Endothelial cell of umbilical vein (primary cell): Measurements from ENCODE around the gene COL8A1. TPM values are rescaled to one million over a fixed set of nuclear protein-coding genes. Genes with fewer than 3 reads are reported as not detected.

Source experiments
- BruUV-seq: library from RNA; stranded (reverse); fragments of 400-500 nt; replicated peaks from 2 replicates; lab custom pipeline; 2021; lab: Mats Ljungman, UMichigan
- CTCF ChIA-PET: fragments of 300-600, 350-600 bp; sonication (Branson Sonifier 250); formaldehyde crosslinking; loops from one replicate; lab custom pipeline; 2021; ENCODE audit warnings: antibody characterized with exemption, inconsistent platforms; lab: Charles Lee
- POLR2A ChIA-PET: fragments of 300-600, 350-600 bp; sonication (Branson Sonifier 250); formaldehyde crosslinking; loops from one replicate; lab custom pipeline; 2021; ENCODE audit warnings: antibody characterized with exemption, inconsistent platforms; lab: Charles Lee
- DNase-seq: peaks from one replicate; pipeline ENCODE4 v3.0.0-alpha.2; 2011; ENCODE audit warnings: low read depth, low spot score
- FAIRE-seq: peaks from 2 replicates; lab custom pipeline; 2011; peaks lifted over from hg19 to GRCh38; lab: Jason Lieb, UNC
- H2AFZ ChIP-seq: 2 replicates; pipeline ENCODE4 v1.6.0; 2012; ENCODE audit warnings: low read depth, low read length, control low read depth, inconsistent platforms
- H3K27ac ChIP-seq: 2 replicates; pipeline ENCODE4 v1.5.1; 2011; ENCODE audit warnings: low read depth, mild to moderate bottlenecking, control low read depth, low read length, moderate library complexity; ENCODE audit not compliant: insufficient read depth
- H3K27me3 ChIP-seq, 2 experiments: 2 replicates each; pipeline versions ENCODE4 v1.6.0 to v1.6.1; 2011; ENCODE audit warnings: low read length in 2 of 2, mixed read lengths in 1 of 2; ENCODE audit not compliant: control insufficient read depth in 2 of 2, insufficient read depth in 2 of 2
- H3K36me3 ChIP-seq, 2 experiments: 2 replicates in 1 of 2; 3 replicates in 1 of 2; pipeline ENCODE4 v1.5.1; 2011; ENCODE audit warnings: low read length in 2 of 2, mild to moderate bottlenecking in 1 of 2, moderate library complexity in 1 of 2; ENCODE audit not compliant: control insufficient read depth in 2 of 2, insufficient read depth in 2 of 2; ENCODE audit errors: extremely low read depth in 1 of 2
- H3K4me1 ChIP-seq: 3 replicates; pipeline ENCODE4 v1.5.1; 2011; ENCODE audit warnings: mild to moderate bottlenecking, low read length; ENCODE audit not compliant: control insufficient read depth, insufficient read depth; ENCODE audit errors: extremely low read depth
- H3K4me2 ChIP-seq: 2 replicates; pipeline ENCODE4 v1.6.1; 2011; ENCODE audit warnings: low read length, control low read depth, mixed read lengths; ENCODE audit not compliant: insufficient read depth
- H3K4me3 ChIP-seq, 3 experiments: fragments of 200-600 bp in 1 of 3; sonication (generic), shearing (Covaris generic) in 1 of 3; replicated peaks in 1 of 3; 2 replicates each; pipeline ENCODE4 v1.5.1; 2011 to 2016; ENCODE audit warnings: control low read depth in 3 of 3, low read length in 3 of 3, mild to moderate bottlenecking in 2 of 3, inconsistent platforms in 1 of 3, low read depth in 1 of 3, moderate library complexity in 1 of 3; ENCODE audit not compliant: insufficient read depth in 1 of 3
- H3K79me2 ChIP-seq: 2 replicates; pipeline ENCODE4 v1.6.0; 2012; ENCODE audit warnings: low read length, inconsistent platforms; ENCODE audit not compliant: control insufficient read depth, insufficient read depth
- H3K9ac ChIP-seq: replicated peaks from 2 replicates; pipeline ENCODE3; 2011; ENCODE audit warnings: low read length, control low read depth; ENCODE audit not compliant: insufficient read depth; ENCODE audit errors: extremely low read depth
- H3K9me1 ChIP-seq: replicated peaks from 3 replicates; pipeline ENCODE4 v1.6.0; 2011; ENCODE audit warnings: mild to moderate bottlenecking, low read length; ENCODE audit not compliant: control insufficient read depth, insufficient read depth; ENCODE audit errors: extremely low read depth
- H3K9me3 ChIP-seq: replicated peaks from 2 replicates; pipeline ENCODE4 v1.5.1; 2012; ENCODE audit warnings: low read length, inconsistent platforms; ENCODE audit not compliant: control insufficient read depth, insufficient read depth
- H4K20me1 ChIP-seq: replicated peaks from 2 replicates; pipeline ENCODE3; 2011; ENCODE audit warnings: mild to moderate bottlenecking, low read length; ENCODE audit not compliant: control insufficient read depth, insufficient read depth; ENCODE audit errors: extremely low read depth
- EZH2 ChIP-seq: IDR thresholded peaks from 2 replicates; pipeline ENCODE4 v1.6.1; 2012; ENCODE audit warnings: borderline replicate concordance, low read depth, mild to moderate bottlenecking, moderate library complexity, low read length, inconsistent platforms; ENCODE audit not compliant: severe bottlenecking
- FOS ChIP-seq: IDR thresholded peaks from 2 replicates; pipeline ENCODE4 v1.6.1; 2011; ENCODE audit warnings: mild to moderate bottlenecking, low read length, moderate library complexity, borderline replicate concordance; ENCODE audit not compliant: insufficient read depth
- GATA2 ChIP-seq: IDR thresholded peaks from 2 replicates; pipeline ENCODE4 v1.7.0; 2011; ENCODE audit warnings: low read depth, mild to moderate bottlenecking, moderate library complexity, mixed read lengths, low read length; ENCODE audit not compliant: insufficient read length, insufficient read depth
- JUN ChIP-seq: IDR thresholded peaks from 2 replicates; pipeline ENCODE4 v1.6.1; 2011; ENCODE audit warnings: borderline replicate concordance, low read depth; ENCODE audit not compliant: insufficient read length, insufficient read depth
- MYC ChIP-seq: IDR thresholded peaks from one replicate; pipeline ENCODE4 v1.6.1; 2011; ENCODE audit warnings: mild to moderate bottlenecking, low read depth, low read length
- POLR2A ChIP-seq: IDR thresholded peaks from 2 replicates; pipeline ENCODE4 v1.6.1; 2012; ENCODE audit warnings: low read depth, mild to moderate bottlenecking, control low read depth, low read length
- POLR2AphosphoS5 ChIP-seq: IDR thresholded peaks from 2 replicates; pipeline ENCODE4 v1.6.1; 2012; ENCODE audit warnings: low read depth, mild to moderate bottlenecking, control low read depth, low read length, moderate library complexity; ENCODE audit not compliant: insufficient read depth
- dilution Hi-C: fragments of 300-500 bp; cut with MboI; formaldehyde crosslinking; loops from one replicate; pipeline ENCODE4 v1.15.0; 2019; ENCODE audit warnings: low sequenced_read_pairs; ENCODE audit not compliant: extremely low pct_ligation_motif_present
- intact Hi-C: fragments of 100-400 bp; cut with micrococcal nuclease; formaldehyde crosslinking; loops from one replicate; pipeline ENCODE4 v1.10.0; 2022
- polyA plus RNA-seq, 4 experiments: library from polyadenylated mRNA; depleted of rRNA in 3 of 4; stranded (reverse) in 3 of 4; unstranded in 1 of 4; fragments of >200 nt; gene quantifications; 2 replicates each; pipeline versions ENCODE4 v1.2.1 to v1.2.3, GENCODE V29; 2011 to 2012; ENCODE audit warnings: missing spikeins in 1 of 4
- total RNA-seq: library from RNA; stranded (reverse); gene quantifications from 2 replicates; pipeline ENCODE4 v1.2.3, GENCODE V29; 2021
- TF ChIP-seq, protein P1 (sequence below), 2 donors: IDR thresholded peaks; 1 replicate in 1 of 2; 2 replicates in 1 of 2; pipeline ENCODE4 v1.5.1; 2011; ENCODE audit warnings: low read length in 2 of 2, mild to moderate bottlenecking in 2 of 2, moderate library complexity in 2 of 2, control low read depth in 1 of 2, inconsistent platforms in 1 of 2, low read depth in 1 of 2; ENCODE audit not compliant: insufficient read depth in 1 of 2; ENCODE audit errors: extremely low read depth in 1 of 2
- TF ChIP-seq, protein P2 (sequence below): IDR thresholded peaks from 2 replicates; pipeline ENCODE4 v1.6.1; 2011; ENCODE audit not compliant: insufficient read depth, insufficient read length

The COL8A1 gene
- total and polyA plus RNA-seq, 2 donors (not counting 3 experiments of a cell fraction or from before 2014, with no cell fraction given), result 358 to 634 TPM

DNA sequence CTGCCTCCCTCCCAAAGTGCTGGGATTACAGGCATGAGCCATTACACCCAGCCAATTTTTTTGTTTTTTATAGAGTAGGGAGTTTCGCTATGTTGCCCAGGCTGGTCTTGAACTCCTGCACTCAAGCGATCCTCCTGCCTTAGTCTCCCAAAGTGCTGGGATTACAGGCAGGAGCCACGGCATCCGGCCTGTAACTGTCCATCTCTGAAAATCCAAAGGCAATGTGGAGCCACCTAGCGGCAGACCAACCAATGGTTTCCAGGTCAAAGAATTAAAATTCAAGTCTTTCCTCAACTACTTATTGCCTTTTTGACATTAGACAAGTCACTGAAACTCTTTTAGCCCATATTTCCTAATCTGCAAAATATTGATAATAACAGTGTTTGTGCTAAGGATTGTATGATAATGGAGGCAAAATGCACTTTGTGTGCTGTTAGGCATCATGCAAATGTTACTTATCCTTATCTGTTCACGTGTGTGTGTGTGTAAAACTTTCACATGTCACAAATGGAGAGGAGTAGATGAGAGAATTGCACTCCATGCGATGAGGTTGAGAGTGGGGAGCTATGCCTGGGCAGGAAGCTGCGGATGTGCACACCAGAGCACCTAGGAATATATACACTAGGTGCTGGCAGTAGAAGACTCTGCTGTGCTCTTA, 48.7 kb downstream of the COL8A1 start:
- no peak overlapping the region for H3K27ac ChIP-seq
- no peaks in the 10 kb centered on the region for H3K27me3 ChIP-seq
- BruUV-seq, result no TSS peak
- H3K9me1 ChIP-seq, result no peaks in the 10 kb centered on the region
- CTCF ChIA-PET, result interaction anchor here (0.7 to 4.2 kb wide), 15 partner anchors 19 to 663 kb away, joined by 3 to 48 read pairs (median 4); no protein-coding TSS in a partner anchor
- intact Hi-C loops (loop anchor here (1.0 to 2.0 kb wide), 8 partner anchors 26 to 664 kb away; no protein-coding TSS in a partner anchor), dilution Hi-C loops (no loop called here)
- no peak overlapping the region for H3K4me3 ChIP-seq
- no peak for TF ChIP-seq MYC
- TF ChIP-seq POLR2A, result peak; percentile 4
- TF ChIP-seq, protein P1, sequence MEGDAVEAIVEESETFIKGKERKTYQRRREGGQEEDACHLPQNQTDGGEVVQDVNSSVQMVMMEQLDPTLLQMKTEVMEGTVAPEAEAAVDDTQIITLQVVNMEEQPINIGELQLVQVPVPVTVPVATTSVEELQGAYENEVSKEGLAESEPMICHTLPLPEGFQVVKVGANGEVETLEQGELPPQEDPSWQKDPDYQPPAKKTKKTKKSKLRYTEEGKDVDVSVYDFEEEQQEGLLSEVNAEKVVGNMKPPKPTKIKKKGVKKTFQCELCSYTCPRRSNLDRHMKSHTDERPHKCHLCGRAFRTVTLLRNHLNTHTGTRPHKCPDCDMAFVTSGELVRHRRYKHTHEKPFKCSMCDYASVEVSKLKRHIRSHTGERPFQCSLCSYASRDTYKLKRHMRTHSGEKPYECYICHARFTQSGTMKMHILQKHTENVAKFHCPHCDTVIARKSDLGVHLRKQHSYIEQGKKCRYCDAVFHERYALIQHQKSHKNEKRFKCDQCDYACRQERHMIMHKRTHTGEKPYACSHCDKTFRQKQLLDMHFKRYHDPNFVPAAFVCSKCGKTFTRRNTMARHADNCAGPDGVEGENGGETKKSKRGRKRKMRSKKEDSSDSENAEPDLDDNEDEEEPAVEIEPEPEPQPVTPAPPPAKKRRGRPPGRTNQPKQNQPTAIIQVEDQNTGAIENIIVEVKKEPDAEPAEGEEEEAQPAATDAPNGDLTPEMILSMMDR (IDR thresholded peaks at IDR 0.05; ENCODE audit: extremely low read depth in 1 of 2, insufficient read depth in 1 of 2, low read depth in 1 of 2, low read length in 2 of 2), result peak; percentile 54 to 55
- no peak overlapping the region for H3K4me2 ChIP-seq
- FAIRE-seq, result peak; percentile 80
- peaks cover 61% of the 10 kb centered on the region for H3K79me2 ChIP-seq
- H3K9me3 ChIP-seq, result no peaks in the 10 kb centered on the region
- H3K9ac ChIP-seq, result no peak overlapping the region
- peak; percentile 71 for DNase-seq
- H3K4me1 ChIP-seq, result peaks cover 11% of the 10 kb centered on the region
- POLR2A ChIA-PET, result no interaction called here
- peaks cover 10 to 20% of the 10 kb centered on the region in 2 experiments for H3K36me3 ChIP-seq
- H4K20me1 ChIP-seq, result peaks cover 2% of the 10 kb centered on the region
- no peak overlapping the region for H2AFZ ChIP-seq

- no peak overlapping the region for H3K4me3 ChIP-seq
- H3K4me1 ChIP-seq, result peaks cover 13% of the 10 kb centered on the region
- POLR2A ChIA-PET, result no interaction called here
- H3K79me2 ChIP-seq, result peaks cover 51% of the 10 kb centered on the region
- H4K20me1 ChIP-seq, result peaks cover 2% of the 10 kb centered on the region
- dilution Hi-C loops, result no loop called here
- no peaks in the 10 kb centered on the region for H3K9me1 ChIP-seq
- intact Hi-C loops, result no loop called here
- H3K9me3 ChIP-seq, result no peaks in the 10 kb centered on the region
- peaks cover 12 to 29% of the 10 kb centered on the region in 2 experiments for H3K36me3 ChIP-seq
- H3K9ac ChIP-seq, result no peak overlapping the region
- H3K27me3 ChIP-seq, result no peaks in the 10 kb centered on the region
- FAIRE-seq (no peak), DNase-seq (peak; percentile 50)
- CTCF ChIA-PET, result interaction anchor here (1.0 to 1.1 kb wide), 2 partner anchors 57 to 61 kb away, joined by 3 read pairs; no protein-coding TSS in a partner anchor
- H2AFZ ChIP-seq, result no peak overlapping the region
- BruUV-seq, result no TSS peak
- TF ChIP-seq JUN (no peak), FOS (no peak), POLR2A (no peak), MYC (no peak), POLR2AphosphoS5 (no peak), EZH2 (no peak), GATA2 (no peak)
- TF ChIP-seq, protein P1 (IDR thresholded peaks at IDR 0.05; ENCODE audit: extremely low read depth in 1 of 2, insufficient read depth in 1 of 2, low read depth in 1 of 2, low read length in 2 of 2), result no peak
- TF ChIP-seq, protein P2, sequence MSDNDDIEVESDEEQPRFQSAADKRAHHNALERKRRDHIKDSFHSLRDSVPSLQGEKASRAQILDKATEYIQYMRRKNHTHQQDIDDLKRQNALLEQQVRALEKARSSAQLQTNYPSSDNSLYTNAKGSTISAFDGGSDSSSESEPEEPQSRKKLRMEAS, result no peak
- no peak overlapping the region for H3K4me2 ChIP-seq
- H3K27ac ChIP-seq, result no peak overlapping the region
Observed at GRCh38 chr3:99690761-99691369, 52.5 kb downstream of the COL8A1 start.
